Measurements from ENCODE around the gene CDHR2. TPM values are rescaled to one million over a fixed set of nuclear protein-coding genes. Genes with fewer than 3 reads are reported as not detected.

CDHR2 gene
- total and polyA plus RNA-seq, 2 donors (not counting 3 experiments of a cell fraction or from before 2014, with no cell fraction given), result not detected

GRCh38 chr5:176545388-176545736, 3.8 kb upstream of the CDHR2 start:
- BruUV-seq (replicated peaks), result no TSS peak
- TF ChIP-seq, protein P1, sequence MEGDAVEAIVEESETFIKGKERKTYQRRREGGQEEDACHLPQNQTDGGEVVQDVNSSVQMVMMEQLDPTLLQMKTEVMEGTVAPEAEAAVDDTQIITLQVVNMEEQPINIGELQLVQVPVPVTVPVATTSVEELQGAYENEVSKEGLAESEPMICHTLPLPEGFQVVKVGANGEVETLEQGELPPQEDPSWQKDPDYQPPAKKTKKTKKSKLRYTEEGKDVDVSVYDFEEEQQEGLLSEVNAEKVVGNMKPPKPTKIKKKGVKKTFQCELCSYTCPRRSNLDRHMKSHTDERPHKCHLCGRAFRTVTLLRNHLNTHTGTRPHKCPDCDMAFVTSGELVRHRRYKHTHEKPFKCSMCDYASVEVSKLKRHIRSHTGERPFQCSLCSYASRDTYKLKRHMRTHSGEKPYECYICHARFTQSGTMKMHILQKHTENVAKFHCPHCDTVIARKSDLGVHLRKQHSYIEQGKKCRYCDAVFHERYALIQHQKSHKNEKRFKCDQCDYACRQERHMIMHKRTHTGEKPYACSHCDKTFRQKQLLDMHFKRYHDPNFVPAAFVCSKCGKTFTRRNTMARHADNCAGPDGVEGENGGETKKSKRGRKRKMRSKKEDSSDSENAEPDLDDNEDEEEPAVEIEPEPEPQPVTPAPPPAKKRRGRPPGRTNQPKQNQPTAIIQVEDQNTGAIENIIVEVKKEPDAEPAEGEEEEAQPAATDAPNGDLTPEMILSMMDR (IDR thresholded peaks at IDR 0.05; ENCODE audit: extremely low read depth in 1 of 2, insufficient read depth in 1 of 2, low read depth in 1 of 2, low read length in 2 of 2), result no peak
- no peak for TF ChIP-seq JUN (IDR thresholded peaks at IDR 0.05; ENCODE audit: borderline replicate concordance, insufficient read depth, insufficient read length, low read depth)
- TF ChIP-seq MYC (IDR thresholded peaks at IDR 0.05; ENCODE audit: low read depth, low read length), result no peak
- no peak for TF ChIP-seq POLR2AphosphoS5 (IDR thresholded peaks at IDR 0.05; ENCODE audit: insufficient read depth, low read depth, low read length)
- no peak for TF ChIP-seq POLR2A (IDR thresholded peaks at IDR 0.05; ENCODE audit: low read depth, low read length)
- TF ChIP-seq GATA2 (IDR thresholded peaks at IDR 0.05; ENCODE audit: insufficient read depth, insufficient read length, low read depth, low read length), result no peak
- no peak for TF ChIP-seq EZH2 (IDR thresholded peaks at IDR 0.05; ENCODE audit: borderline replicate concordance, low read depth, low read length, severe bottlenecking)
- no peak for TF ChIP-seq MAX (IDR thresholded peaks at IDR 0.05; ENCODE audit: insufficient read depth, insufficient read length)
- TF ChIP-seq FOS (IDR thresholded peaks at IDR 0.05; ENCODE audit: borderline replicate concordance, insufficient read depth, low read length), result no peak
- Histone ChIP-seq H3K27me3 (ENCODE audit: control insufficient read depth in 2 of 2, insufficient read depth in 2 of 2, low read length in 2 of 2) (no peaks in the 10 kb centered on the region), H3K27ac (ENCODE audit: insufficient read depth, low read depth, low read length) (no peak overlapping the region), H4K20me1 (replicated peaks; ENCODE audit: control insufficient read depth, extremely low read depth, insufficient read depth, low read length) (no peaks in the 10 kb centered on the region), H3K36me3 (ENCODE audit: control insufficient read depth in 2 of 2, extremely low read depth in 1 of 2, insufficient read depth in 2 of 2, low read length in 2 of 2) (no peaks in the 10 kb centered on the region), H3K9me3 (replicated peaks; ENCODE audit: control insufficient read depth, insufficient read depth, low read length) (no peaks in the 10 kb centered on the region), H3K4me1 (ENCODE audit: control insufficient read depth, extremely low read depth, insufficient read depth, low read length) (peaks cover 26% of the 10 kb centered on the region), H3K4me3 (replicated peaks in 1 of 3; ENCODE audit: insufficient read depth in 1 of 3, low read depth in 1 of 3, low read length in 3 of 3) (no peak overlapping the region), H3K79me2 (ENCODE audit: control insufficient read depth, insufficient read depth, low read length) (no peaks in the 10 kb centered on the region), H3K9ac (replicated peaks; ENCODE audit: extremely low read depth, insufficient read depth, low read length) (no peak overlapping the region), H3K9me1 (replicated peaks; ENCODE audit: control insufficient read depth, extremely low read depth, insufficient read depth, low read length) (no peaks in the 10 kb centered on the region), H2AFZ (ENCODE audit: low read depth, low read length) (no peak overlapping the region), H3K4me2 (ENCODE audit: insufficient read depth, low read length) (no peak overlapping the region)
- dilution Hi-C loops (cut with MboI; ENCODE audit: extremely low pct_ligation_motif_present, low sequenced_read_pairs) (no loop called here), intact Hi-C loops (cut with micrococcal nuclease) (no loop called here)
- FAIRE-seq (no peak), DNase-seq (ENCODE audit: low read depth, low spot score) (no peak)
- POLR2A ChIA-PET, result no interaction called here
- CTCF ChIA-PET, result no interaction called here

All from endothelial cell of umbilical vein (primary cell).